Hepatocyte (in vitro differentiated cells): Measurements from ENCODE around the gene PLA2G4A. TPM values are rescaled to one million over a fixed set of nuclear protein-coding genes. Genes with fewer than 3 reads are reported as not detected.

ENCODE experiments used
- DNase-seq: peaks from one replicate; pipeline ENCODE4 v3.0.0-alpha.2; 2016; ENCODE audit warnings: low spot score
- H2AFZ ChIP-seq: fragments of 200-600 bp; sonication (generic); 2 replicates; pipeline ENCODE4 v1.6.0; 2016; ENCODE audit warnings: antibody characterized with exemption, mild to moderate bottlenecking
- H3K27ac ChIP-seq: fragments of 200-600 bp; sonication (generic); 2 replicates; pipeline ENCODE4 v1.5.1; 2016; ENCODE audit warnings: mild to moderate bottlenecking
- H3K27me3 ChIP-seq: fragments of 200-600 bp; sonication (generic); 2 replicates; pipeline ENCODE4 v1.6.1; 2016
- H3K36me3 ChIP-seq: fragments of 200-600 bp; sonication (generic); replicated peaks from 2 replicates; pipeline ENCODE4 v1.5.1; 2016; ENCODE audit warnings: low read depth; ENCODE audit not compliant: insufficient read depth
- H3K4me1 ChIP-seq: fragments of 200-600 bp; sonication (generic); 2 replicates; pipeline ENCODE4 v1.5.1; 2016; ENCODE audit warnings: mild to moderate bottlenecking, moderate library complexity; ENCODE audit not compliant: insufficient read depth
- H3K4me2 ChIP-seq: fragments of 200-600 bp; sonication (generic); 2 replicates; pipeline ENCODE4 v1.6.0; 2016
- H3K4me3 ChIP-seq: fragments of 200-600 bp; sonication (generic); 2 replicates; pipeline ENCODE4 v1.5.1; 2016; ENCODE audit warnings: mild to moderate bottlenecking
- H3K79me2 ChIP-seq: fragments of 200-600 bp; sonication (generic); 2 replicates; pipeline ENCODE4 v1.6.0; 2017; ENCODE audit warnings: mild to moderate bottlenecking
- H3K9me2 ChIP-seq: fragments of 200-600 bp; sonication (generic); replicated peaks from 2 replicates; pipeline ENCODE4 v1.6.0; 2017; ENCODE audit warnings: mild to moderate bottlenecking; ENCODE audit not compliant: insufficient read depth
- H3K9me3 ChIP-seq: fragments of 200-600 bp; sonication (generic); 2 replicates; pipeline ENCODE4 v1.5.1; 2016; ENCODE audit warnings: low read depth, mild to moderate bottlenecking
- H4K20me1 ChIP-seq: fragments of 200-600 bp; sonication (generic); 2 replicates; pipeline ENCODE4 v1.6.0; 2016; ENCODE audit warnings: mild to moderate bottlenecking; ENCODE audit not compliant: insufficient read depth, poor library complexity, severe bottlenecking
- EZH2 ChIP-seq: fragments of 200-600 bp; sonication (generic); IDR thresholded peaks from 2 replicates; pipeline ENCODE4 v1.6.1; 2016; ENCODE audit warnings: antibody characterized with exemption, mild to moderate bottlenecking, borderline replicate concordance
- EZH2phosphoT487 ChIP-seq: fragments of 200-600 bp; sonication (generic); IDR thresholded peaks from one replicate; pipeline ENCODE4 v1.6.1; 2018; ENCODE audit warnings: antibody characterized with exemption, mild to moderate bottlenecking, low read depth, moderate library complexity; ENCODE audit not compliant: unreplicated experiment, severe bottlenecking
- WGBS: methylation state at CpG from one replicate; pipeline ENCODE4 v1.1.6; 2016; ENCODE audit warnings: low lambda C conversion rate; ENCODE audit errors: missing lambda C conversion rate; 5-methylcytosine and 5-hydroxymethylcytosine counted together
- polyA plus RNA-seq: library from polyadenylated mRNA; unstranded; fragments of >200 nt; fragmentation: Nextera tagmentation; extraction: Ambion mirVana; gene quantifications from 2 replicates; pipeline ENCODE4 v1.2.1, GENCODE V29; 2016
- total RNA-seq: library from RNA; depleted of rRNA; stranded (reverse); fragments of >200 nt; gene quantifications from 2 replicates; pipeline ENCODE4 v1.2.3, GENCODE V29; 2014
- TF ChIP-seq, protein P1 (sequence below): fragments of 200-600 bp; sonication (generic); IDR thresholded peaks from 2 replicates; pipeline ENCODE4 v1.5.1; 2016; ENCODE audit warnings: antibody characterized with exemption, mild to moderate bottlenecking; ENCODE audit not compliant: poor library complexity

PLA2G4A gene
- total and polyA plus RNA-seq, 2 experiments from 2014 or later: 21.3 to 24.9 TPM

GRCh38 chr1:186872291-186872690 lies 43.5 kb downstream of the PLA2G4A start:
- Histone ChIP-seq H3K4me1 (no peaks in the 10 kb centered on the region), H4K20me1 (no peaks in the 10 kb centered on the region)

GRCh38 chr1:186873687-186874086 lies 44.9 kb downstream of the PLA2G4A start:
- no peak overlapping the region for H3K4me3 ChIP-seq
- no peaks in the 10 kb centered on the region for H3K9me2 ChIP-seq
- H3K9me3 ChIP-seq: no peaks in the 10 kb centered on the region
- H3K27me3 ChIP-seq: no peaks in the 10 kb centered on the region
- DNase-seq: no peak
- 95% methylated on average over 1 of the region's 1 CpG for WGBS
- H3K4me1 ChIP-seq: no peaks in the 10 kb centered on the region
- no peak overlapping the region for H3K27ac ChIP-seq
- no peak for TF ChIP-seq EZH2phosphoT487
- TF ChIP-seq, protein P1, sequence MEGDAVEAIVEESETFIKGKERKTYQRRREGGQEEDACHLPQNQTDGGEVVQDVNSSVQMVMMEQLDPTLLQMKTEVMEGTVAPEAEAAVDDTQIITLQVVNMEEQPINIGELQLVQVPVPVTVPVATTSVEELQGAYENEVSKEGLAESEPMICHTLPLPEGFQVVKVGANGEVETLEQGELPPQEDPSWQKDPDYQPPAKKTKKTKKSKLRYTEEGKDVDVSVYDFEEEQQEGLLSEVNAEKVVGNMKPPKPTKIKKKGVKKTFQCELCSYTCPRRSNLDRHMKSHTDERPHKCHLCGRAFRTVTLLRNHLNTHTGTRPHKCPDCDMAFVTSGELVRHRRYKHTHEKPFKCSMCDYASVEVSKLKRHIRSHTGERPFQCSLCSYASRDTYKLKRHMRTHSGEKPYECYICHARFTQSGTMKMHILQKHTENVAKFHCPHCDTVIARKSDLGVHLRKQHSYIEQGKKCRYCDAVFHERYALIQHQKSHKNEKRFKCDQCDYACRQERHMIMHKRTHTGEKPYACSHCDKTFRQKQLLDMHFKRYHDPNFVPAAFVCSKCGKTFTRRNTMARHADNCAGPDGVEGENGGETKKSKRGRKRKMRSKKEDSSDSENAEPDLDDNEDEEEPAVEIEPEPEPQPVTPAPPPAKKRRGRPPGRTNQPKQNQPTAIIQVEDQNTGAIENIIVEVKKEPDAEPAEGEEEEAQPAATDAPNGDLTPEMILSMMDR: no peak
- no peak for TF ChIP-seq EZH2
- H3K36me3 ChIP-seq: no peaks in the 10 kb centered on the region
- H2AFZ ChIP-seq: no peak overlapping the region
- H3K79me2 ChIP-seq: no peaks in the 10 kb centered on the region
- no peak overlapping the region for H3K4me2 ChIP-seq
- no peaks in the 10 kb centered on the region for H4K20me1 ChIP-seq

More at GRCh38 chr1:186872291-186872690, 43.5 kb downstream of the PLA2G4A start:
- Histone ChIP-seq H3K79me2 (no peaks in the 10 kb centered on the region), H3K9me2 (no peaks in the 10 kb centered on the region), H3K9me3 (no peaks in the 10 kb centered on the region), H3K4me2 (no peak overlapping the region), H3K27ac (no peak overlapping the region), H3K27me3 (no peaks in the 10 kb centered on the region), H3K36me3 (no peaks in the 10 kb centered on the region), H2AFZ (no peak overlapping the region), H3K4me3 (no peak overlapping the region)
- TF ChIP-seq EZH2: no peak
- DNase-seq: no peak
- WGBS: 89% methylated on average over 5 of the region's 5 CpGs

DNA sequence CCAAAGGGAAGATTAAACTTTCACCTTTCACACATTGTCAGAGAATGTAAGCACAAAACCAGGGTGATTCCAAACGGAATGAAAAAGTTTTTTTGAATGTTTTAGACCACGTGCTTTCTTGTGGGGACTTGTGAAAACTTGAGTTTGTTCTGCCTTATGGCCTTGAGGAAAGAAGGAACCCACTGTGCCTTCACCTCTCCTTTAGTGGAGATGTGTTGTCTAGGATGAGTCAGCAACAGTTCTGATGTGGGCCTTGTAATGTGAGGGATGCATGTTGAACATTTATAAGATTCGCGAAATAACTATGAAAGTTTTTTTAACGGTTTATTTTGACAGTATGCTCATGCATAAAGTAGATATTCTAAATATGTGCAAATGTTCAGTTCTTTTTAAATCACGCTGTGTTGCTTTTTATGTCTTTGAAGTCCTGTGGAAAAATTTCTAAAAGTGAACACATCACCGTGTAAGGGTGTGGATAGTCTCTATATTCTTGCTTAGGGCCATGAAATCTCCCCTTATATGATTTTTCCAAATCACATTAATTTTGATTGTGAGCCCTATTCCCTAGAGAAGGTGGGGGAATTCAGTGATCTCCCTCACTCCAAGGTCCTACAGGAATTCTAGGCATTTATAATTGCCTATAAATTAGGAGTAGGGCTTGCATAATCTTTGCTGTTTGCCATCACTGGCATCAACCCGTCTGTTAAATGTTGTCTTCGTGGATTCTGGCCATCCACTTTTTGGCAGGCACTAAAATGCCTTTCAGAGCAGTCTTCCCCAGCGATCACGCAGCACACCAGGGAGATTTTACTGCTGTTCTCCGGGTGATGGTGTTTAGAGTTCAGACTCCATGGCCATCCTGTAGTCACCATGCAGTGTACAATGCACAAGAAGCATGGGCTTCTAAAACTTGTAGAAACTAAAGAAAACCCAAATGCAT lies 47.4 kb downstream of the PLA2G4A start:
- no peak for TF ChIP-seq EZH2phosphoT487
- Histone ChIP-seq H3K27ac (no peak overlapping the region), H3K79me2 (no peaks in the 10 kb centered on the region), H3K9me2 (no peaks in the 10 kb centered on the region), H3K36me3 (no peaks in the 10 kb centered on the region), H3K4me1 (peaks cover under 1% of the 10 kb centered on the region), H3K27me3 (no peaks in the 10 kb centered on the region), H3K4me3 (no peak overlapping the region), H4K20me1 (no peaks in the 10 kb centered on the region), H3K9me3 (no peaks in the 10 kb centered on the region), H3K4me2 (no peak overlapping the region), H2AFZ (no peak overlapping the region)
- 87% methylated on average over 12 of the region's 12 CpGs for WGBS
- DNase-seq: no peak

- Histone ChIP-seq H4K20me1 (no peaks in the 10 kb centered on the region), H2AFZ (no peak overlapping the region), H3K4me1 (peaks cover 7% of the 10 kb centered on the region), H3K9me2 (no peaks in the 10 kb centered on the region), H3K79me2 (no peaks in the 10 kb centered on the region), H3K27ac (no peak overlapping the region), H3K4me3 (no peak overlapping the region), H3K36me3 (no peaks in the 10 kb centered on the region), H3K4me2 (no peak overlapping the region), H3K27me3 (no peaks in the 10 kb centered on the region), H3K9me3 (no peaks in the 10 kb centered on the region)
- no peak for DNase-seq
- TF ChIP-seq EZH2 (no peak), EZH2phosphoT487 (no peak)
- TF ChIP-seq, protein P1: no peak
- WGBS: 65% methylated on average over 2 of the region's 2 CpGs
These were observed 49.6 kb downstream of the PLA2G4A start for GRCh38 chr1:186878356-186878755.
